Activated CD4-positive, alpha-beta memory T cell treated with anti-CD3 and anti-CD28 coated beads, Interleukin-2, amount 10 ng/mL, durations not matched to agents 7 days and 5 days (primary cell): ENCODE results near the gene FBXO34. TPM values are rescaled to one million over a fixed set of nuclear protein-coding genes. Genes with fewer than 3 reads are reported as not detected.

Experiments
- CTCF ChIA-PET: fragments of 350-600 bp; sonication (Branson Sonifier 250); formaldehyde crosslinking; loops from one replicate; lab custom pipeline; 2021; ENCODE audit warnings: antibody characterized with exemption, inconsistent platforms; lab: Charles Lee
- POLR2A ChIA-PET: fragments of 350-600 bp; sonication (Branson Sonifier 250); formaldehyde crosslinking; loops from one replicate; lab custom pipeline; 2021; ENCODE audit warnings: antibody characterized with exemption; lab: Charles Lee
- DNase-seq: peaks from one replicate; pipeline ENCODE4 v3.0.0-alpha.2; 2020
- H3K27ac Mint-ChIP-seq: one replicate; pipeline ENCODE4 v1.8.0; 2021; ENCODE audit warnings: mild to moderate bottlenecking, mixed read lengths
- H3K27me3 Mint-ChIP-seq: one replicate; pipeline ENCODE4 v1.8.0; 2021; ENCODE audit warnings: mixed read lengths
- H3K36me3 Mint-ChIP-seq: one replicate; pipeline ENCODE4 v1.8.0; 2021; ENCODE audit warnings: low read depth, mixed read lengths
- H3K4me1 Mint-ChIP-seq: one replicate; pipeline ENCODE4 v1.8.0; 2021; ENCODE audit warnings: mixed read lengths
- H3K4me3 Mint-ChIP-seq: one replicate; pipeline ENCODE4 v1.8.0; 2021; ENCODE audit warnings: mild to moderate bottlenecking, mixed read lengths
- H3K9me3 Mint-ChIP-seq: one replicate; pipeline ENCODE4 v1.8.0; 2021; ENCODE audit warnings: mixed read lengths
- total RNA-seq, 2 experiments: library from RNA; stranded (reverse); gene quantifications; one replicate each; pipeline ENCODE4 v1.2.3, GENCODE V29; 2021

Gene FBXO34
- total RNA-seq, 2 experiments from 2014 or later, result 25.1 to 25.5 TPM

DNA sequence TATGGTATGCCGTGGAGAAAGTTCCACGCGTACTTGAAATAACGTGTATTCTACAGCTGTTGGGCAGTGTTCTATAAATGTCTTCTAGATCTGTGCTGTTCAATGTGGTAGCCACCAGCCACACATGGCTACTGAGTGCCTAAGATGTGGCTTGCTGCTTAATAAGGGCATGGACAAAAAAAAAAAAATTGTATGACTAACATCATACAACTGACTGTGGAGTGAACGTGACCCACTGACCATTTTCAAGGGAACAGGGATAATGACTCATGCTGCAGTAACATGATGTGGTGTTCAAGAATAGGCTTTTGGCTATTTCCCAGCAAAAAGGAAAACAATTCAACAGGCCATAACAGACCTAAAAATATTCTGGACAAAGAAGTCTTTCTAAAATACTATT lies 127.5 kb downstream of the FBXO34 start:
- Mint-ChIP-seq H3K27ac (no peak overlapping the region), H3K4me1 (peaks cover 9% of the 10 kb centered on the region), H3K4me3 (no peak overlapping the region), H3K36me3 (peaks cover 7% of the 10 kb centered on the region), H3K9me3 (no peaks in the 10 kb centered on the region), H3K27me3 (no peaks in the 10 kb centered on the region)
- CTCF ChIA-PET, result no interaction called here
- DNase-seq, result no peak
- POLR2A ChIA-PET, result no interaction called here

- no peak overlapping the region for H3K4me3 Mint-ChIP-seq
- CTCF ChIA-PET, result no interaction called here
- H3K4me1 Mint-ChIP-seq, result peaks cover 12% of the 10 kb centered on the region
Measured at GRCh38 chr14:55399183-55399582, 128.0 kb downstream of the FBXO34 start.

DNA sequence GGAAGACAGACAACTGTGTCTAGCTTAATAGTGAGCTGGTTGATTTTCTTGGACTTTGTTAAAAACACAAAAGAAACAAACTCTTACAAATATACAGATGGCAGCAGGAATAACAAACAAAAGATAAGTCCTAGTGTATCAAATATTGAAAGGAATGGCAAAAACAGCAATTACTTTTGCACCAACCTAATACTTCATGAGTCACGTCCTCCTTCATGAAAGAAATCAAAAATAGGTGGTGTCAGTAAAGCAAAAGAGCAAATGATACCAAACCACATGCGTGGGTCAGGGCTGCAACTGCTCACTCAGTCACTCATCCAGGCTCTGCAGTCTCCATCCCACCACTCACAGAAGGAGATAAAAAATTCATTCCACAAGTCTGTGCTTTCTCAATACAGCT lies 128.6 kb downstream of the FBXO34 start:
- ChIA-PET POLR2A (no interaction called here), CTCF (no interaction called here)
- no peaks in the 10 kb centered on the region for H3K27me3 Mint-ChIP-seq
- H3K9me3 Mint-ChIP-seq, result no peaks in the 10 kb centered on the region
- H3K4me3 Mint-ChIP-seq, result no peak overlapping the region
- peaks cover 14% of the 10 kb centered on the region for H3K4me1 Mint-ChIP-seq
- peaks cover 7% of the 10 kb centered on the region for H3K36me3 Mint-ChIP-seq
- DNase-seq, result no peak
- no peak overlapping the region for H3K27ac Mint-ChIP-seq

More at GRCh38 chr14:55399183-55399582, 128.0 kb downstream of the FBXO34 start:
- H3K9me3 Mint-ChIP-seq, result no peaks in the 10 kb centered on the region
- no peak for DNase-seq
- POLR2A ChIA-PET, result no interaction called here
- H3K27ac Mint-ChIP-seq, result no peak overlapping the region
- H3K27me3 Mint-ChIP-seq, result no peaks in the 10 kb centered on the region
- peaks cover 7% of the 10 kb centered on the region for H3K36me3 Mint-ChIP-seq

DNA sequence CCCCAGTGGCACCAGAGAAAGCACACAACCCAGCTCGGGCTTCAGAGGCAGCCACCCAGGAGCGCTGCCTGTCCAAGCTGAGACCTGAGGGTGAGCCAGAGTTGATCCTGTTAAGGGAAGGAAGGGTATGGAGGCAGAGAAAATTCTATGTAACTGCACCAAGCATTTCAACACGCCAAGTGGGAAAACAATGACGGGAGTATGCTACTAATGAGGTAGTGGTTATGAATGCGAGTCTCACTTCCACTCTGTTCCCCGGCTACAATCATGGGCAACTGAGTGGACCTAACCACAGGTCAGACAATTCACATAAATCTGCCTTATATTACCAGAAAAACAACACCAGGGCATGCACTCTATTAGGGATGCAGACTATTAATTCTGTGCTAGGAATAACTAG lies 130.5 kb downstream of the FBXO34 start:
- no peaks in the 10 kb centered on the region for H3K36me3 Mint-ChIP-seq
- no peak for DNase-seq
- POLR2A ChIA-PET, result no interaction called here
- no peak overlapping the region for H3K27ac Mint-ChIP-seq
- H3K27me3 Mint-ChIP-seq, result no peaks in the 10 kb centered on the region
- H3K4me3 Mint-ChIP-seq, result no peak overlapping the region
- H3K9me3 Mint-ChIP-seq, result no peaks in the 10 kb centered on the region
- peaks cover 14% of the 10 kb centered on the region for H3K4me1 Mint-ChIP-seq
- CTCF ChIA-PET, result no interaction called here

Other genes starting within 250 kb of the FBXO34 start
- gene WDHD1, start 244.3 kb upstream of the FBXO34 start, total RNA-seq, result 10 to 100 TPM; 36.2 to 36.9 TPM
- 10 to 100 TPM; 24.2 to 32.0 TPM for gene SOCS4, start 244.2 kb upstream of the FBXO34 start, total RNA-seq
- 100 to 1,000 TPM; 100 to 104 TPM for gene MAPK1IP1L, start 219.8 kb upstream of the FBXO34 start, total RNA-seq
- gene LGALS3, start 142.2 kb upstream of the FBXO34 start, total RNA-seq, result 10 to 100 TPM; 70.5 to 71.3 TPM
- 10 to 100 TPM; 89.7 to 95.8 TPM for gene DLGAP5, start 79.8 kb upstream of the FBXO34 start, total RNA-seq
- gene ATG14, start 140.4 kb downstream of the FBXO34 start, total RNA-seq, result 1 to 10 TPM; 5.5 TPM
- not detected for gene TBPL2, start 169.2 kb downstream of the FBXO34 start, total RNA-seq